ENCODE results near the gene BCORL1. TPM values are rescaled to one million over a fixed set of nuclear protein-coding genes. Genes with fewer than 3 reads are reported as not detected.

The BCORL1 gene
- total RNA-seq, 2 donors from 2014 or later, result 4.4 to 25.2 TPM

- Histone ChIP-seq H3K36me3 (no peaks in the 10 kb centered on the region), H3K27me3 (replicated peaks; ENCODE audit: insufficient read depth) (no peaks in the 10 kb centered on the region), H3K9me3 (no peaks in the 10 kb centered on the region), H3K4me3 (no peak overlapping the region), H3K4me1 (replicated peaks) (no peaks in the 10 kb centered on the region), H3K27ac (no peak overlapping the region)
- TF ChIP-seq, protein P1, sequence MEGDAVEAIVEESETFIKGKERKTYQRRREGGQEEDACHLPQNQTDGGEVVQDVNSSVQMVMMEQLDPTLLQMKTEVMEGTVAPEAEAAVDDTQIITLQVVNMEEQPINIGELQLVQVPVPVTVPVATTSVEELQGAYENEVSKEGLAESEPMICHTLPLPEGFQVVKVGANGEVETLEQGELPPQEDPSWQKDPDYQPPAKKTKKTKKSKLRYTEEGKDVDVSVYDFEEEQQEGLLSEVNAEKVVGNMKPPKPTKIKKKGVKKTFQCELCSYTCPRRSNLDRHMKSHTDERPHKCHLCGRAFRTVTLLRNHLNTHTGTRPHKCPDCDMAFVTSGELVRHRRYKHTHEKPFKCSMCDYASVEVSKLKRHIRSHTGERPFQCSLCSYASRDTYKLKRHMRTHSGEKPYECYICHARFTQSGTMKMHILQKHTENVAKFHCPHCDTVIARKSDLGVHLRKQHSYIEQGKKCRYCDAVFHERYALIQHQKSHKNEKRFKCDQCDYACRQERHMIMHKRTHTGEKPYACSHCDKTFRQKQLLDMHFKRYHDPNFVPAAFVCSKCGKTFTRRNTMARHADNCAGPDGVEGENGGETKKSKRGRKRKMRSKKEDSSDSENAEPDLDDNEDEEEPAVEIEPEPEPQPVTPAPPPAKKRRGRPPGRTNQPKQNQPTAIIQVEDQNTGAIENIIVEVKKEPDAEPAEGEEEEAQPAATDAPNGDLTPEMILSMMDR (IDR thresholded peaks at IDR 0.05), result no peak
- TF ChIP-seq POLR2AphosphoS5 (IDR thresholded peaks at IDR 0.05) (no peak), POLR2A (IDR thresholded peaks at IDR 0.05) (no peak)
- WGBS, result 62% methylated on average over 6 of the region's 6 CpGs
- intact Hi-C loops (cut with DNase I), result no loop called here
- no peak for DNase-seq (ENCODE audit: low spot score)
Measured at GRCh38 chrX:129965166-129965565, 17.3 kb upstream of the BCORL1 start.

DNA sequence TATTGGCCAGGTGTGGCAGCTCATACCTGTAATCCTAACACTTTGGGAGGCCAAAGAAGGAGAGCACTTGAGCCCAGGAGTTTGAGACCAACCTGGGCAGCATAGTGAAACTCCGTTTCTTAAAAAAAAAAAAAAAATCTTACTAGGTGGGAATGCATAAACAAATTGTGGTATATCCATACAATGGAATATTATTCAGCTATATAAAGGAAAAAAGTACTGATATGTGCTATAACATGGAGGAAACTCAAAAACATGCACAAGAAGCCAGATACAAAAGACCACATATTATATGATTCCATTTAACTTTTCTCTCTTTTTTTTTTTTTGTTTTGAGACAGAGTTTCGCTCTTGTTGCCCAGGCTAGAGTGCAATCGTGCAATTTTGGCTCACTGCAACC lies 13.5 kb upstream of the BCORL1 start:
- no peaks in the 10 kb centered on the region for H3K9me3 ChIP-seq
- H3K27ac ChIP-seq, result no peak overlapping the region
- no peaks in the 10 kb centered on the region for H3K36me3 ChIP-seq
- TF ChIP-seq POLR2A (IDR thresholded peaks at IDR 0.05), result no peak
- TF ChIP-seq POLR2AphosphoS5 (IDR thresholded peaks at IDR 0.05), result no peak
- intact Hi-C loops (cut with DNase I), result no loop called here
- no peak overlapping the region for H3K4me3 ChIP-seq
- 94% methylated on average over 3 of the region's 3 CpGs for WGBS
- no peaks in the 10 kb centered on the region for H3K27me3 ChIP-seq (replicated peaks; ENCODE audit: insufficient read depth)
- no peak for DNase-seq (ENCODE audit: low spot score)
- no peaks in the 10 kb centered on the region for H3K4me1 ChIP-seq (replicated peaks)

- no peak for TF ChIP-seq POLR2A (IDR thresholded peaks at IDR 0.05)
- TF ChIP-seq, protein P1 (IDR thresholded peaks at IDR 0.05), result no peak
- no peak for TF ChIP-seq POLR2AphosphoS5 (IDR thresholded peaks at IDR 0.05)
- 55% methylated on average over 5 of the region's 5 CpGs for WGBS
- Histone ChIP-seq H3K27me3 (replicated peaks; ENCODE audit: insufficient read depth) (no peaks in the 10 kb centered on the region), H3K4me3 (no peak overlapping the region), H3K9me3 (no peaks in the 10 kb centered on the region), H3K36me3 (no peaks in the 10 kb centered on the region), H3K27ac (no peak overlapping the region), H3K4me1 (replicated peaks) (no peaks in the 10 kb centered on the region)
- DNase-seq (ENCODE audit: low spot score), result no peak
- intact Hi-C loops (cut with DNase I), result no loop called here
Measured at GRCh38 chrX:129976441-129976840, 6.0 kb upstream of the BCORL1 start.

DNA sequence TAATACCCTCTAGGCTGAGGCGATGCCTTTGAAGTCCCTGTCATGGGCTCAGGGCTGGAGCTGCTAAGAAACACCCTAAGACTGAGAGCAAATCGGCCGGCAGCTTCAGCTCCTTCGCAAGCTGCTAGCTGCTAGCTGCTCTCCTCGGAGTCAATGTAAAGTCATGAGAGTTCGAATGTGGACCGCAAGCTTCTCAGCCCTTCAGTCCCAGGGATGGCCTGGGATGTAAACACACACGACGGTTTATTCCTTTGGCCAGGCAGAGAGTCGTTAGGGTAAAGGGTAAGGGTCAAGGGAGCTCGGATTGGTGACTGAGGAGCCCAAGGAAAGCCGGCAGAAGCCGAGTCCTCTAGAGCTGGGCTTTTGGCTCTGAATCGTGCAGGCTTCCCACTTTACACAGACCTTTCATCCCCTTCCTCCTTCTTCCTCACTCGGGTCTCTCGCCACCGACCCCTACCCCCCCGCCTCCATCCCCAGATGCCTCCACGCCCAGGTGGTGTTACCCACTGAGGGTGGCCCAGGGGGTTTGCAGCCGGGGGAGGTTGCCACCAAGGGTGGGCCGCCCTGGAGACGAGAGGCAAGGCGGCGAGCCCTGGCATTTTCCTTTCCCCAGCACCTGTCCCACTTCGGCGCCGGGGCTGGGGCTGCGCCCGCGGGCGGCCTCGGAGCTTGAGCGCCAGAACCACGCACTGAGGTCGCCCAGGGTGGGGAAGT lies 3.1 kb upstream of the BCORL1 start:
- H3K27me3 ChIP-seq (replicated peaks; ENCODE audit: insufficient read depth), result no peaks in the 10 kb centered on the region
- intact Hi-C loops (cut with DNase I), result no loop called here
- H3K36me3 ChIP-seq, result no peaks in the 10 kb centered on the region
- H3K27ac ChIP-seq, result peak overlapping the region; percentile 66 to 78
- H3K4me1 ChIP-seq (replicated peaks), result no peaks in the 10 kb centered on the region
- no peak for DNase-seq (ENCODE audit: low spot score)
- whole genome bisulfite sequencing, result 17% methylated on average over 17 of the region's 35 CpGs
- no peak for TF ChIP-seq POLR2AphosphoS5 (IDR thresholded peaks at IDR 0.05)
- no peak for TF ChIP-seq POLR2A (IDR thresholded peaks at IDR 0.05)
- TF ChIP-seq, protein P1 (IDR thresholded peaks at IDR 0.05), result no peak
- H3K9me3 ChIP-seq, result no peaks in the 10 kb centered on the region
- no peak overlapping the region for H3K4me3 ChIP-seq

DNA sequence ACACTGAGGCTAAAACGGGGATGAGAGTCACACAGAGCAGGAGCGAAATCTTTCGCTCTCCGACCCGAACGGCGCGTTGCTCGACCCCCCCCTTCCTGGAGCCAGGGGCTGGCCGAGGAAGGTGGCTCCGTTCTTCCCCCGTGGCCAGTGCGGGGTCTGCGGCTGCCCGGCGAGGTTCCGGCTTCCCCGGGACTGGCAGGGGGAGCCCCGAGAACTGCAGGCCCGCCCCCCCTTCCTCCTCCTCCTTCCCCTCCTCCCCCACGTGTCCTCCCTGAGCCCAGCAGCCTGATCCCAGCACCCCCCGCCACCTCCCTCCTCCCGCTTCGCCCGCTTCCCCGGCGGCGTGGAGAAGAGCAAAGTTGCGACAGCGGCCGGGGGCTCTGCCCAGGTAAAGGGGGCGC lies 2.4 kb upstream of the BCORL1 start:
- H3K4me3 ChIP-seq, result no peak overlapping the region
- no CpG with 5 or more reads among the region's 32 CpGs for WGBS
- intact Hi-C loops (cut with DNase I), result loop anchor here (5.0 to 10.0 kb wide), 2 partner anchors 48 to 75 kb away; no protein-coding TSS in a partner anchor

More for the DNA sequence above, 2.4 kb upstream of the BCORL1 start:
- Histone ChIP-seq H3K27me3 (replicated peaks; ENCODE audit: insufficient read depth) (no peaks in the 10 kb centered on the region), H3K4me1 (replicated peaks) (no peaks in the 10 kb centered on the region), H3K9me3 (no peaks in the 10 kb centered on the region), H3K27ac (peak overlapping the region; percentile 66 to 78), H3K36me3 (no peaks in the 10 kb centered on the region)
- no peak for TF ChIP-seq POLR2AphosphoS5 (IDR thresholded peaks at IDR 0.05)
- TF ChIP-seq, protein P1 (IDR thresholded peaks at IDR 0.05), result no peak
- TF ChIP-seq POLR2A (IDR thresholded peaks at IDR 0.05), result no peak
- no peak for DNase-seq (ENCODE audit: low spot score)
